ENCODE data around the gene GPSM1. TPM values are rescaled to one million over a fixed set of nuclear protein-coding genes. Genes with fewer than 3 reads are reported as not detected.

The GPSM1 gene
- total and polyA plus RNA-seq, 9 of the 15 experiments (the other 6 are each of a cell fraction or from before 2014, with no cell fraction given), result 0.04 to 14.2 (median 3.1) TPM

DNA sequence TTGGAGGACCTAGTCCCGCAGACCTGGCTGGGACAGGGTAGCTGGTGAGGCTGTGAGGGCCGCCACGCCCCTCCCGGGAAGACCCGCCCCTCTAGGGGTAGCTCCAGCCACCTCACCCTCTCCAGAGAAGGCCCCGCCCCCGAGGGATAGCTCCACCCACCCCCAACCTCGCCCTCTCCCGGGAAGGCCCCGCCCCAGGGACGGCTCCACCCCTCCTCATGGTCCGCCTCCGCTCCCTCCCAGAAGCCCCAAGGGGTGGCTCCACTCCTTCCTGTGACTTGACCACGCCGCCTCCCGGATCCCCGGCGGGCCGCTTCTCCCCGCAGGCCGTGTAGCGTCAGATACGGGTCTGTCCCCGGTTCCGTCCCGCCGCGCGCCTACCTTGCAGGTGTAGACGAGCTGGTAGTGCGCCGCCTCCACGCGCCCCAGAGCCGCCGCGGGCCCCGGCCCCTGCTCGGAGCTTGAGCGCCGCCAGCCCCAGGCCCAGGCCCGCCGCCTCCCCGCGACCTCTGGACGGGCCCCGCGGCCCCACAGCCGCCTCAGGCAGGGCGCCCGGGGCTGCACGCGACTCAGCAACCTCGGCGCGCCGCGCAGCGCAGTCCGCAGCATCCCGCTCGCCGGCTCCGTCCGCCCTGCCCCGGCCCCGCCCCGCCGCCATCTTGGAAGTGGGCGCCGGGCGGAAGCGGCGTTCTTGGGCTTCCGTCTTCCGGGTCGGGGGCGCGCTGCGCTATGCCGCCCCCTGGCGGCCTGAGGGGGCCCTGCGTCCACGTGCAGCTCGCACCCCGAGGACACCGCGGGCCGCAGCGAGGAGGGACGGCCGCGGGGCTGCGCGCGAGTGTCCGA, 36.0 kb downstream of the GPSM1 start, which contains the start of gene DNLZ (continued):
- no peak for TF ChIP-seq TAF7 (tag; IDR thresholded peaks at IDR 0.05)
- peak; percentile 88 for TF ChIP-seq SUPT5H (IDR thresholded peaks at IDR 0.05)
- TF ChIP-seq ZNF263 (CRISPR knock-in tag; IDR thresholded peaks at IDR 0.05; ENCODE audit: borderline replicate concordance), result peak; percentile 84
- TF ChIP-seq TBP (optimal IDR thresholded peaks at IDR 0.05; ENCODE audit: low read depth, low read length), result peak; percentile 59
- TF ChIP-seq, protein P1, sequence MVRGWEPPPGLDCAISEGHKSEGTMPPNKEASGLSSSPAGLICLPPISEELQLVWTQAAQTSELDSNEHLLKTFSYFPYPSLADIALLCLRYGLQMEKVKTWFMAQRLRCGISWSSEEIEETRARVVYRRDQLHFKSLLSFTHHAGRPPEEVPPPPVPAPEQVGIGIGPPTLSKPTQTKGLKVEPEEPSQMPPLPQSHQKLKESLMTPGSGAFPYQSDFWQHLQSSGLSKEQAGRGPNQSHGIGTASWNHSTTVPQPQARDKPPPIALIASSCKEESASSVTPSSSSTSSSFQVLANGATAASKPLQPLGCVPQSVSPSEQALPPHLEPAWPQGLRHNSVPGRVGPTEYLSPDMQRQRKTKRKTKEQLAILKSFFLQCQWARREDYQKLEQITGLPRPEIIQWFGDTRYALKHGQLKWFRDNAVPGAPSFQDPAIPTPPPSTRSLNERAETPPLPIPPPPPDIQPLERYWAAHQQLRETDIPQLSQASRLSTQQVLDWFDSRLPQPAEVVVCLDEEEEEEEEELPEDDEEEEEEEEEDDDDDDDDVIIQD (CRISPR knock-in tag; IDR thresholded peaks at IDR 0.05), result no peak
- no peak for TF ChIP-seq SAFB2 (IDR thresholded peaks at IDR 0.05; ENCODE audit: borderline replicate concordance, low read depth, low read length, severe bottlenecking)
- TF ChIP-seq ASH1L (IDR thresholded peaks at IDR 0.05; ENCODE audit: borderline replicate concordance, low read depth, partially characterized antibody), result no peak
- TF ChIP-seq SIRT6 (IDR thresholded peaks at IDR 0.05; ENCODE audit: low read depth, low read length), result no peak
- TF ChIP-seq ZNF121 (CRISPR knock-in tag; conservative IDR thresholded peaks at IDR 0.05), result no peak
- TF ChIP-seq C11orf30 (IDR thresholded peaks at IDR 0.05; ENCODE audit: low read depth), result no peak
- peak; percentile 53; the same call in 1 of the 2 replicates for TF ChIP-seq GTF2E2 (tag; IDR thresholded peaks at IDR 0.05)
- no peak for TF ChIP-seq CBX5 (IDR thresholded peaks at IDR 0.05; ENCODE audit: borderline replicate concordance, low read depth)
- no peak for TF ChIP-seq FOXJ2 (tag; IDR thresholded peaks at IDR 0.05)
- peak; percentile 90 for TF ChIP-seq POU5F1 (IDR thresholded peaks at IDR 0.05; ENCODE audit: borderline replicate concordance, low read depth, low read length, partially characterized antibody)
- TF ChIP-seq, protein P2, sequence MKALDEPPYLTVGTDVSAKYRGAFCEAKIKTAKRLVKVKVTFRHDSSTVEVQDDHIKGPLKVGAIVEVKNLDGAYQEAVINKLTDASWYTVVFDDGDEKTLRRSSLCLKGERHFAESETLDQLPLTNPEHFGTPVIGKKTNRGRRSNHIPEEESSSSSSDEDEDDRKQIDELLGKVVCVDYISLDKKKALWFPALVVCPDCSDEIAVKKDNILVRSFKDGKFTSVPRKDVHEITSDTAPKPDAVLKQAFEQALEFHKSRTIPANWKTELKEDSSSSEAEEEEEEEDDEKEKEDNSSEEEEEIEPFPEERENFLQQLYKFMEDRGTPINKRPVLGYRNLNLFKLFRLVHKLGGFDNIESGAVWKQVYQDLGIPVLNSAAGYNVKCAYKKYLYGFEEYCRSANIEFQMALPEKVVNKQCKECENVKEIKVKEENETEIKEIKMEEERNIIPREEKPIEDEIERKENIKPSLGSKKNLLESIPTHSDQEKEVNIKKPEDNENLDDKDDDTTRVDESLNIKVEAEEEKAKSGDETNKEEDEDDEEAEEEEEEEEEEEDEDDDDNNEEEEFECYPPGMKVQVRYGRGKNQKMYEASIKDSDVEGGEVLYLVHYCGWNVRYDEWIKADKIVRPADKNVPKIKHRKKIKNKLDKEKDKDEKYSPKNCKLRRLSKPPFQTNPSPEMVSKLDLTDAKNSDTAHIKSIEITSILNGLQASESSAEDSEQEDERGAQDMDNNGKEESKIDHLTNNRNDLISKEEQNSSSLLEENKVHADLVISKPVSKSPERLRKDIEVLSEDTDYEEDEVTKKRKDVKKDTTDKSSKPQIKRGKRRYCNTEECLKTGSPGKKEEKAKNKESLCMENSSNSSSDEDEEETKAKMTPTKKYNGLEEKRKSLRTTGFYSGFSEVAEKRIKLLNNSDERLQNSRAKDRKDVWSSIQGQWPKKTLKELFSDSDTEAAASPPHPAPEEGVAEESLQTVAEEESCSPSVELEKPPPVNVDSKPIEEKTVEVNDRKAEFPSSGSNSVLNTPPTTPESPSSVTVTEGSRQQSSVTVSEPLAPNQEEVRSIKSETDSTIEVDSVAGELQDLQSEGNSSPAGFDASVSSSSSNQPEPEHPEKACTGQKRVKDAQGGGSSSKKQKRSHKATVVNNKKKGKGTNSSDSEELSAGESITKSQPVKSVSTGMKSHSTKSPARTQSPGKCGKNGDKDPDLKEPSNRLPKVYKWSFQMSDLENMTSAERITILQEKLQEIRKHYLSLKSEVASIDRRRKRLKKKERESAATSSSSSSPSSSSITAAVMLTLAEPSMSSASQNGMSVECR (CRISPR knock-in tag; IDR thresholded peaks at IDR 0.05), result peak; percentile 99
- TF ChIP-seq, protein P3, sequence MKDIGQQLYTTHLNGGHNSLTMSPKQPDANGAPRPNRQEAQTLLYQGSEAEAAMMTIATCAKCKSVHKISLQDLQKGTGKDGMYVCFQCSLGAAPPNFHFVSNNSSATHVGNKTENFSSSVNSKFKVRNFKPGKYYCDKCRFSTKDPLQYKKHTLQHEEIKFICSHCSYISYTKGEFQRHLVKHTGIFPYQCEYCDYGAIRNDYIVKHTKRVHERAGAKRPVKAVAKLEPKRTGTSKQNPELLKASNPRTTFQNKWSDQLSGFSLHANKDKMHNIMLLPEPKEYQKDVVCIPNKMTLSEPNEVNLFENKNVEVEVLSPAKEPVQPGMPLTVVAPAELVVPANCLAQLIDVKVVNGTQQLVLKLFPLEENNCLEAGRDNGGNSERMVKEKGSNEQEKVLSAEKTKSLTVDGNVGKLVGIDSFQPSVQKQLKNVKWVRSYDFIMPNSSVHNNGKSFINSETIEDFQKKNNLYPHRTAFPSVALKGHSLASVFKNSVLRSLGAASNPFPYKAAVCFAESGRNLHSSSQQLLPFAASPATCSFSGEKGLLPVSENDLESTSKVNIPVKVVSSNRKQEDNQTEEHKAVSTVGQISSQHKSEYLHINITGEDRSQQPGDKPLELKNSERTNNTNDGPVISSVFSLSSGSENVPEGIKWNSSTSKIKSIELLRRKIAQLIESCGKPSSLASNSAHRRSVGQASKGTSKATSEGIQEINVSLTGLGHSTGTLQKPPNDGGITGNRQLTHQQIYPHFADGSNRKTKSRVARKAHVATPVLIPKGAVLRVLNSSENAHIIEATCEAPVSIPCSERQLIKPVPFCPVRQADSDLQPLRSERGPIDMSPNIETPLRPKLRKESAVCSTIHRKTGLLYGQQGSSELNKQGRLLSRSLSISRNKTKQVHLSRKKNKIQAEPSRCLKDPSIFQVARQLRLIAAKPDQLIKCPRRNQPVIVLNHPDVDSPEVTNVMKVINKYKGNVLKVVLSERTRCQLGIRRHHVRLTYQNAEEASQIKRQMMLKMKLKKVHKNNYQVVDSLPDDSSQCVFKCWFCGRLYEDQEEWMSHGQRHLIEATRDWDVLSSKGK (CRISPR knock-in tag; IDR thresholded peaks at IDR 0.05), result no peak
- 0 out of 2 replicates have a peak, but pooled peaks have one; percentile 20 for TF ChIP-seq NFE2 (IDR thresholded peaks at IDR 0.05; ENCODE audit: low read depth)
- no peak for TF ChIP-seq HNRNPLL (IDR thresholded peaks at IDR 0.05; ENCODE audit: low read depth, low read length, poor library complexity, severe bottlenecking)

Data from K562 (cell line).